IgD-negative memory B cell (primary cell): Measurements from ENCODE around the gene HYKK. TPM values are rescaled to one million over a fixed set of nuclear protein-coding genes. Genes with fewer than 3 reads are reported as not detected.
"Not testable (repeated sequence)": the region's sequence is repeated elsewhere in the genome, so short reads cannot be mapped to it uniquely, and the experiment has no call there.

Experiments
- H3K27ac Mint-ChIP-seq, 3 donors: one replicate each; pipeline ENCODE4 v1.8.0; 2020 to 2022; ENCODE audit warnings: mild to moderate bottlenecking in 3 of 3, mixed read lengths in 3 of 3, moderate library complexity in 1 of 3
- H3K27me3 Mint-ChIP-seq: one replicate; pipeline ENCODE4 v1.8.0; 2021; ENCODE audit warnings: mixed read lengths
- H3K36me3 Mint-ChIP-seq: one replicate; pipeline ENCODE4 v1.8.0; 2020; ENCODE audit warnings: mild to moderate bottlenecking, mixed read lengths
- H3K4me1 Mint-ChIP-seq, 3 donors: one replicate each; pipeline ENCODE4 v1.8.0; 2020 to 2022; ENCODE audit warnings: mixed read lengths in 3 of 3, mild to moderate bottlenecking in 1 of 3
- H3K4me3 Mint-ChIP-seq, 4 donors: one replicate each; pipeline ENCODE4 v1.8.0; 2020 to 2022; ENCODE audit warnings: mild to moderate bottlenecking in 4 of 4, mixed read lengths in 4 of 4, moderate library complexity in 3 of 4
- H3K9me3 Mint-ChIP-seq, 3 donors: one replicate each; pipeline ENCODE4 v1.8.0; 2020 to 2021; ENCODE audit warnings: mixed read lengths in 3 of 3, mild to moderate bottlenecking in 1 of 3
- polyA plus RNA-seq: library from polyadenylated mRNA; unstranded; fragments of 300-500 nt; fragmentation: Illumina TruSeq; gene quantifications from one replicate; pipeline ENCODE4 v1.2.3, GENCODE V29; 2021

The HYKK gene
- polyA plus RNA-seq = not detected

- Mint-ChIP-seq H3K27ac (peak within 1 kb of the TSS in 2 of 3 donors; percentile 24 to 71), H3K36me3 (no peaks in the 10 kb centered on the region), H3K4me3 (peak within 1 kb of the TSS; percentile 90 to 94 (median 92)), H3K27me3 (peaks cover 6% of the 10 kb centered on the region), H3K9me3 (no peaks in the 10 kb centered on the region), H3K4me1 (peaks cover 11 to 13% (median 13%) of the 10 kb centered on the region in 3 donors)
These were observed at the start of gene HYKK for GRCh38 chr15:78506971-78507830. HYKK (plus strand) TSS chr15:78507577; CDS start chr15:78513089, 5,512 bp downstream.

- H3K36me3 Mint-ChIP-seq = peaks cover 1% of the 10 kb centered on the region
- H3K4me3 Mint-ChIP-seq = peak overlapping the region in 1 of 4 donors; percentile 54
- no peaks in the 10 kb centered on the region for H3K27me3 Mint-ChIP-seq
- peak overlapping the region in 1 of 3 donors; percentile 92 for H3K27ac Mint-ChIP-seq
- H3K9me3 Mint-ChIP-seq = no peaks in the 10 kb centered on the region
- H3K4me1 Mint-ChIP-seq = peaks cover 20 to 33% (median 26%) of the 10 kb centered on the region in 3 donors
These were observed 46.6 kb upstream of the HYKK start for GRCh38 chr15:78460737-78461136.

- Mint-ChIP-seq H3K4me3 (peak overlapping the region in 1 of 4 donors; percentile 54), H3K4me1 (peaks cover 15 to 33% (median 21%) of the 10 kb centered on the region in 3 donors), H3K36me3 (peaks cover 2% of the 10 kb centered on the region)
These were observed 46.0 kb upstream of the HYKK start for GRCh38 chr15:78461171-78461888.

GRCh38 chr15:78469031-78469430 is 38.3 kb upstream of the HYKK start:
- Mint-ChIP-seq H3K4me3 (no peak overlapping the region), H3K27me3 (no peaks in the 10 kb centered on the region), H3K4me1 (peaks cover 0 to under 1% (median 0%) of the 10 kb centered on the region in 3 donors), H3K27ac (no peak overlapping the region), H3K9me3 (no peaks in the 10 kb centered on the region), H3K36me3 (peaks cover 3% of the 10 kb centered on the region)

More at GRCh38 chr15:78461171-78461888, 46.0 kb upstream of the HYKK start:
- Mint-ChIP-seq H3K9me3 (no peaks in the 10 kb centered on the region), H3K27me3 (no peaks in the 10 kb centered on the region), H3K27ac (peak overlapping the region in 1 of 3 donors; percentile 92)

GRCh38 chr15:78477295-78477694 is 30.1 kb upstream of the HYKK start:
- Mint-ChIP-seq H3K9me3 (no peaks in the 10 kb centered on the region), H3K4me1 (peaks cover 0 to 2% (median 0%) of the 10 kb centered on the region in 3 donors), H3K27me3 (no peaks in the 10 kb centered on the region), H3K4me3 (no peak overlapping the region), H3K36me3 (peaks cover 2% of the 10 kb centered on the region), H3K27ac (peak overlapping the region in 2 of 3 donors; percentile 24 to 69)

GRCh38 chr15:78479650-78480049 is 27.7 kb upstream of the HYKK start:
- H3K36me3 Mint-ChIP-seq = peaks cover 2% of the 10 kb centered on the region
- H3K4me3 Mint-ChIP-seq = no peak overlapping the region
- H3K27ac Mint-ChIP-seq = no peak overlapping the region
- H3K27me3 Mint-ChIP-seq = no peaks in the 10 kb centered on the region
- peaks cover 0 to 3% (median 0%) of the 10 kb centered on the region in 3 donors for H3K4me1 Mint-ChIP-seq
- H3K9me3 Mint-ChIP-seq = no peaks in the 10 kb centered on the region

GRCh38 chr15:78481917-78482316 is 25.5 kb upstream of the HYKK start:
- no peak overlapping the region for H3K27ac Mint-ChIP-seq
- H3K27me3 Mint-ChIP-seq = no peaks in the 10 kb centered on the region
- peaks cover 6% of the 10 kb centered on the region for H3K36me3 Mint-ChIP-seq
- peaks cover 0 to 3% (median 0%) of the 10 kb centered on the region in 3 donors for H3K4me1 Mint-ChIP-seq
- H3K4me3 Mint-ChIP-seq = no peak overlapping the region
- H3K9me3 Mint-ChIP-seq = no peaks in the 10 kb centered on the region

- Mint-ChIP-seq H3K4me1 (no peaks in the 10 kb centered on the region), H3K27ac (no peak overlapping the region), H3K4me3 (no peak overlapping the region), H3K36me3 (peaks cover 27% of the 10 kb centered on the region), H3K27me3 (no peaks in the 10 kb centered on the region), H3K9me3 (no peaks in the 10 kb centered on the region)
These were observed 14.5 kb upstream of the HYKK start for GRCh38 chr15:78492872-78493271.

- Mint-ChIP-seq H3K4me3 (no peak overlapping the region), H3K27ac (no peak overlapping the region), H3K27me3 (no peaks in the 10 kb centered on the region), H3K9me3 (no peaks in the 10 kb centered on the region), H3K4me1 (peaks cover 4 to 6% (median 5%) of the 10 kb centered on the region in 3 donors), H3K36me3 (peaks cover 16% of the 10 kb centered on the region)
These were observed 5.5 kb upstream of the HYKK start for GRCh38 chr15:78501857-78502256.

GRCh38 chr15:78502641-78503040 is 4.7 kb upstream of the HYKK start:
- H3K9me3 Mint-ChIP-seq = no peaks in the 10 kb centered on the region
- H3K27me3 Mint-ChIP-seq = peaks cover under 1% of the 10 kb centered on the region
- H3K4me1 Mint-ChIP-seq = peaks cover 7 to 11% (median 8%) of the 10 kb centered on the region in 3 donors
- H3K36me3 Mint-ChIP-seq = peaks cover 12% of the 10 kb centered on the region
- peak overlapping the region in 1 of 4 donors; percentile 46 for H3K4me3 Mint-ChIP-seq
- no peak overlapping the region for H3K27ac Mint-ChIP-seq

GRCh38 chr15:78507831-78508160 is 419 bp downstream of the HYKK start:
- H3K27me3 Mint-ChIP-seq = peaks cover 6% of the 10 kb centered on the region
- H3K9me3 Mint-ChIP-seq = no peaks in the 10 kb centered on the region
- no peak overlapping the region for H3K27ac Mint-ChIP-seq
- peaks cover 11 to 13% (median 13%) of the 10 kb centered on the region in 3 donors for H3K4me1 Mint-ChIP-seq
- no peaks in the 10 kb centered on the region for H3K36me3 Mint-ChIP-seq
- peak overlapping the region; percentile 90 to 94 (median 92) for H3K4me3 Mint-ChIP-seq

- Mint-ChIP-seq H3K27ac (no peak overlapping the region), H3K4me3 (peak overlapping the region; percentile 90 to 94 (median 92)), H3K36me3 (no peaks in the 10 kb centered on the region), H3K9me3 (no peaks in the 10 kb centered on the region), H3K4me1 (peaks cover 11 to 13% (median 13%) of the 10 kb centered on the region in 3 donors), H3K27me3 (peaks cover 6% of the 10 kb centered on the region)
These were observed 895 bp downstream of the HYKK start for GRCh38 chr15:78508272-78508671.

GRCh38 chr15:78509726-78510312 is 2.4 kb downstream of the HYKK start:
- Mint-ChIP-seq H3K4me1 (peaks cover 11 to 13% (median 13%) of the 10 kb centered on the region in 3 donors), H3K9me3 (no peaks in the 10 kb centered on the region), H3K4me3 (peak overlapping the region in 2 of 4 donors; percentile 16 to 28), H3K27me3 (peaks cover 6% of the 10 kb centered on the region), H3K36me3 (no peaks in the 10 kb centered on the region), H3K27ac (no peak overlapping the region)

GRCh38 chr15:78520035-78520434 is 12.7 kb downstream of the HYKK start:
- H3K36me3 Mint-ChIP-seq, H3K9me3 Mint-ChIP-seq, H3K4me3 Mint-ChIP-seq, H3K4me1 Mint-ChIP-seq, H3K27ac Mint-ChIP-seq, H3K27me3 Mint-ChIP-seq: not testable (repeated sequence)

GRCh38 chr15:78524230-78524629 is 16.9 kb downstream of the HYKK start:
- Mint-ChIP-seq H3K36me3 (no peaks in the 10 kb centered on the region), H3K27me3 (peaks cover 1% of the 10 kb centered on the region), H3K4me3 (no peak overlapping the region), H3K27ac (no peak overlapping the region), H3K4me1 (peaks cover 0 to 2% (median 1%) of the 10 kb centered on the region in 3 donors), H3K9me3 (peaks cover 0 to 4% (median 0%) of the 10 kb centered on the region in 3 donors)
